ENCODE data around the gene PCDH9.

DNA sequence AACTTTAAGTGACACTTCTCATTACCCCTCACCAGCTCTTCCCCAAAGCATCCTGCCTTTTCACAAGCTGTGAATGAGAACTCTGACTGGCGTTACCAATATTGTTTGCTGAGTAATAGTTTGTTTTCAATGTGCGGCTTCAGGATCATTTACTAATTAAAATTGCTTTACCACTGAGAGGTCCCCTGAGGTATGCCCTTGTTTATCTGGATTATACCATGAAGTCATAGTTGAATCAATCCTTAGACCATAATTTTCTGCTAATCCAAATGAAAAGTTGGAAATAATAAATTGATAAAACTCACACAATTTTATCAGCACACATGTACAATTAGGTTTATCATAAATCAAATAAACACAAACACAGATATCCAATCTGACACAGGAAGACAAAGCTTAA is 568.8 kb downstream of the PCDH9 start:
- TF ChIP-seq, protein P1, sequence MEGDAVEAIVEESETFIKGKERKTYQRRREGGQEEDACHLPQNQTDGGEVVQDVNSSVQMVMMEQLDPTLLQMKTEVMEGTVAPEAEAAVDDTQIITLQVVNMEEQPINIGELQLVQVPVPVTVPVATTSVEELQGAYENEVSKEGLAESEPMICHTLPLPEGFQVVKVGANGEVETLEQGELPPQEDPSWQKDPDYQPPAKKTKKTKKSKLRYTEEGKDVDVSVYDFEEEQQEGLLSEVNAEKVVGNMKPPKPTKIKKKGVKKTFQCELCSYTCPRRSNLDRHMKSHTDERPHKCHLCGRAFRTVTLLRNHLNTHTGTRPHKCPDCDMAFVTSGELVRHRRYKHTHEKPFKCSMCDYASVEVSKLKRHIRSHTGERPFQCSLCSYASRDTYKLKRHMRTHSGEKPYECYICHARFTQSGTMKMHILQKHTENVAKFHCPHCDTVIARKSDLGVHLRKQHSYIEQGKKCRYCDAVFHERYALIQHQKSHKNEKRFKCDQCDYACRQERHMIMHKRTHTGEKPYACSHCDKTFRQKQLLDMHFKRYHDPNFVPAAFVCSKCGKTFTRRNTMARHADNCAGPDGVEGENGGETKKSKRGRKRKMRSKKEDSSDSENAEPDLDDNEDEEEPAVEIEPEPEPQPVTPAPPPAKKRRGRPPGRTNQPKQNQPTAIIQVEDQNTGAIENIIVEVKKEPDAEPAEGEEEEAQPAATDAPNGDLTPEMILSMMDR (conservative IDR thresholded peaks at IDR 0.05; ENCODE audit: low read depth, low read length) = no peak
- no peak for TF ChIP-seq EZH2 (IDR thresholded peaks at IDR 0.05; ENCODE audit: borderline replicate concordance, low read depth, low read length, poor library complexity, severe bottlenecking)

All from A673 (cell line).